Effector CD8-positive, alpha-beta T cell (primary cell): Measurements from ENCODE around the gene SLN.

Experiments
- DNase-seq: peaks from one replicate; lab custom pipeline; 2025; lab: John Stamatoyannopoulos, UW

The SLN gene

DNA sequence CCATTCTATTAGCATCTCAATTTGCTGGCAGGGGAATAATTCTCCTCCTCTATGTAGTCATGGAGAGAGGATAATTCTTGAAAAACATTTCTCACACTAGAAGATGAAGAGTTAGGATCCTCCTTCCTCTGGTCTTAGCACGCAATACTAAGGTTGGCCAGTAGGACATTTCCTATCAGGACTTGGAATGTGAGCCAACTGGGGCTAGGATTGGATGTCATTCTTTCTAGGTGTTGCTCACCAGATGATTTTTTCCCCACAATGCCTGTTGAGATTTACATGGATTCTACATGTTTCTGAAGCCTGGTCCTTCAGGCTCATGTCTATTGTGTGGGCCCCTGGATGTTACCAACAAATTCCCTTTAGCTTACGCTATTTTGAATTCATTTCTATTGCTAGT is 28.0 kb downstream of the SLN start:
- no peak for DNase-seq

GRCh38 chr11:107683061-107683460 is 28.8 kb downstream of the SLN start:
- DNase-seq, result no peak

DNA sequence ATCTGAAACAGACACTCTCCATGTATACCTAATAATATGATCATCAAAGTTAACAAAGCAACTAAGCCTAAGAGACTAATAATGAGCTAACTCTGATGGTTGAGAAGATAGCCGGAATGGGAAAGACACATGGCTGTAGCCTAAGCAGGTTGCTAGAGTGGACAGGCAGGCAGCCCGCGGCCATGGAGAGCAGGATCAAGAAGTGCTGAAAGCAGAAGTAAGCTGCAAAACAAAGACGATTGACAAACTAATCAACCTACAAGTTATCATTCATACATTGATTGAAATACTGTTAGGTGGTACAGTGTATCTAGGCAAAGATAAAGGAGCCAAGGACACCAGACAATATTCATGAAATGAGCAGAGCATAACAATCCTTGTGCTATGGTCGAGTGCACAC is 29.3 kb downstream of the SLN start:
- no peak for DNase-seq

- no peak for DNase-seq
These were observed 29.7 kb downstream of the SLN start for GRCh38 chr11:107682171-107682570.

DNA sequence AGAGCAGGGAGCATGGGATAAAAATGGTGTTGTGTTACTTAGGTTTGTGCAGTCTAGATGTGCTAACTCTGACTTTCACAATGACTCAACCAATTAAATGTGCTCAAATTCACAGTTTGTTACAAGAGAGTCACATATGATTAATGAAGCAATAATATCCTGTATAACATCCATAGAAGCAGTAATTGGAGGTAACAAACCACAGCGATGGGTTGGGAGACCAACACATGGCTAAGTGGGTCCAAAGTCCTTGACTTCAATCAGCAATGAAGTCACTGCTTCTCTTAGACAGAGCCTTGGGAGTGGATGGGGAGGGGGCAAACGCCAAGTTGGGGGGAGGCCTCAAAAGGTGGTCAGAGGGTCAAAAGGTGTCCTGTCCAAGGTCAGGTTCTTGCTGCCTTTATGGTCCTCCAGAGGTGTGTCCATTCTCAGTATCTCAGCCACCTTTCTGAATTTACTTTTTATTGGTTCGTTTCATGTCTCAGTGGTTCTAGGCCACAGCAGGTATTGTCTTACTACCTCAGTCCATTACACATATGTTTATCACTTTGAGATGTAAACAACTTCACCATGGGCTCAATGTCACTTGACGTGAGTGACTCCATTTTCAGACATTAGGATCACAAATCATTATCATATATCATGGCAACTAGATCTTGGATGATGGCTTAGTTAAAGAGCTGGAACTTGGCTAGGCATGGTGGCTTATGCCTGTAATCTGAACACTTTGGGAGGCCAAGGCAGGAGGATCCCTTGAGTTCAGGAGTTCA is 32.4 kb downstream of the SLN start:
- DNase-seq, result no peak

- no peak for DNase-seq
These were observed 33.3 kb downstream of the SLN start for GRCh38 chr11:107678632-107678971.

DNA sequence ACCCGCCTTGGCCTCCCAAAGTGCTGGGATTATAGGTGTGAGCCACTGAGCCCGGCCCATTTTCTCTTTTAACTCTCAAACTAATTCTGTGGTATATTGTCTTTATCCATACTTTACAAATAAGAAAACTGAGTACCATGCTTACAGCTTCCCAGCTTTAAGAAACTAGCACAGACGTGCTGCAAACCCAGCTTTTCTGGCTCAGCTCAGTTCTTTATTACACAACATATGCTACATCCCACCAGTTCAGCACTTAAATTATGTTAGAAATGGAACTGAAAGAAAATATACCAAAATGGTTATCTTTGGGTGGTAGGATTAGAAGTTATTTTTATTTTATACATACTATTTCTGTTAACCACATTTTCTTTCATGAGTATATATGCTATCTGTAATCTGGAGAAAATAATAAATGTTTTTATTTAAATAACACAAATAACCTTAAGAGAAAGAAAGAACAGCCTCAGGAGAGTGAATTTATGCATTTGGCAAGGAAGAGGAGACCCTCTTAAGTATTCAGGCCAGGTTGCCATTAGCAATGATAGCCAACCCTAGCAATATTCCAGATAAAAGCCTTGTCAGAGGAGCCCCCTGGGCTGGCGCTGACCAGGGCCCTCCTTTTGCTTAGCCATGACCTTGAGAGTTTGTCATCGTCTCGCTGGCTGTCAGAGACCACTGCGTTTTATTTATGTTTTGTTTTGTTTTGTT is 33.8 kb downstream of the SLN start:
- no peak for DNase-seq

DNA sequence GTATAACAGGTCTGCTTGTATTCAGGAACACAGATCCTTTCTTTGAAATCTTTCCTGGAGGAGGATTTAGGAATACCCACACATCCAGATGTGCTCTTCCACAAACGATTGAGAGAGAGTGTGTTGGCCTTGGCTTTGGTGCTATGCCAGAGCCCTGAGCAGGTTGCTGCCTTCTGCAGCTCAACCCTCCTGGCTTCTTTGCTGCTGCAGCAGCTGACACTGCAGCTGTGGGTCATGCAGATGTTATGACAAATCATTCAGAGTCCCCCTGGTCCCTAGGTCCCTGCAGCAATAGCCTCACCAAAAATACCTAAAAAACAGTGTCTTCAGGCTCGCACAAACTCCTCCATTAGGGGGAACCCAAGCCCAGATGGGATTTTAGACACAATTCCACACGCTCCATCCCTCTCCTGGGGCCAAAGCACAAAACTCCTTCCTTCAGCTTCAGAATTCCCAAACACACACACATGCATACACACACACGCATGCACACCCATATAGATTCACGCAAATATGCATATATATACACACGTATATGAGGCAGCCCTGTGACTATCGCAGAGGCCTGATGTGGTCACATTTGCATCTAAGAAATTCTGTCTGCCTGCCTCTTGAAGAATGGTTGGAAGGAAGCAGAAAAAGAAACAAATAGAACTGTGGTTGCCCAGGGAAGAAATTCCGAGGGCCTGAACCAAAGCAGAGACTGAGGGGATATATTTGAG is 35.4 kb downstream of the SLN start:
- DNase-seq, result no peak

GRCh38 chr11:107675902-107676301 is 36.0 kb downstream of the SLN start:
- DNase-seq, result no peak

GRCh38 chr11:107669893-107670601 is 41.8 kb downstream of the SLN start:
- DNase-seq, result no peak

DNA sequence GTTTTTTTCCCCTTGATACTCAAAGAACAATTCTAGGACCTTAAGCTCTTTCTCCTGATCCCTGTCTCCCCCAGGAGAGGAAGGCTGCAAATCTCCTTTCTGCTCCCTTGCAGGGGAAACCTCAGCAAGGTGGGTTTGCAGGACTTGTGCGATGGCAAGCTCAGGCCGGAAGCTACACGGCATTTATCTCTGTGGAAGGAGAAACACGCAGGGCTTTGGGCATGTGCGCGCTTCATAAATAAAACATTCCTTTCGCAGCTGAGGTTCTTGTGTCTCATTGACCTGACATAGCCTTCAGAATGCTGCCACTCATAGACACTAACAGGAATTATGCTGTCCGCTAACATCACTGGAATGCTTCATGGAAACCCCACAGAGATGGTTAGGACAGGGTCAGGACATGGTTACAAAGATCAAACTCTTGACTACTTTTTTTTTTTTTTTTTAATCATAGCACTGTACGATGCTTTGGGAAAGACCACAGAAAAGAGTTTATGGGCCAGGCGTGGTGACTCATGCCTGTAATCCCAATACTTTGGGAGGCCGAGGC is 42.6 kb downstream of the SLN start:
- no peak for DNase-seq

GRCh38 chr11:107666911-107667613 is 44.8 kb downstream of the SLN start:
- no peak for DNase-seq

DNA sequence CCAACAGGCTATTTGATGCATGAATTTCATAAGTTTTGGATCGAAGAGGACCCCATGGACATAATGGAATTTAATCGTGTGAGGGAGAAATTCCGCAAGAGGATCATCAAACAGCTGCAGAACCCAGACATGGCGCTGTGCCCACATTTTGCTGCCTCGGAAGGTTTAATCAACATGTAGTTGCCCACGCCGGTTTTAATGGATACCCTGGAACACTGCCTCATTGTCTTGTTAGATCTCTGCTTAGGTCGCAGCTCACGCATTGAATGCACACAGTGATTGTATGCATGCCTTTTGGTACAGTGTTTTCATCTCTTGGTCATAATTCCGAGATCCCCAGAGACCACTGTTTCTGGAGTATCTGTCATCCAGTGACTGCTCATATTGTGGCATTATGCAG is 46.8 kb downstream of the SLN start:
- DNase-seq, result no peak

- DNase-seq, result no peak
These were observed 50.2 kb downstream of the SLN start for GRCh38 chr11:107661656-107662055.

- DNase-seq, result no peak
These were observed 51.8 kb downstream of the SLN start for GRCh38 chr11:107660066-107660465.

DNA sequence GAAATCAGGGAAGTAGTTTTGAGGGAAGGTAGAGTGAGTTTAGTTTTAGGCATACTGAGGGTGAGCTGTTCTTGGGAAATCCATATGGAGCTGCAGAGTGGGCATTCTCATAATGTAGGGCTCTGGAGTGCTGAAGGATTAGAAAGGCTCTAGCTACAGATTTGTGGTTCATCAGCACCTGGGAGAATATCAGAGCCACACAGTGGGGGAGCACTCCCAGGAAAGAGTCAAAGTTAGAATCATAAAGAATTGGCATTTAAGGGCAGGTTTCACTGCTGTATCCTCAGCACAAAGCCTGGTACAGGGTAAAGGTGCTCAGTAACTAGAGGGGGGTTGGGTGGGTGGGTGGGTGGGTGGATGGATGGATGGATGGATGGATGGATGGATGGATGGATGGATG is 52.5 kb downstream of the SLN start:
- no peak for DNase-seq
